Measurements from ENCODE around the gene BCL3.

Gene BCL3

DNA sequence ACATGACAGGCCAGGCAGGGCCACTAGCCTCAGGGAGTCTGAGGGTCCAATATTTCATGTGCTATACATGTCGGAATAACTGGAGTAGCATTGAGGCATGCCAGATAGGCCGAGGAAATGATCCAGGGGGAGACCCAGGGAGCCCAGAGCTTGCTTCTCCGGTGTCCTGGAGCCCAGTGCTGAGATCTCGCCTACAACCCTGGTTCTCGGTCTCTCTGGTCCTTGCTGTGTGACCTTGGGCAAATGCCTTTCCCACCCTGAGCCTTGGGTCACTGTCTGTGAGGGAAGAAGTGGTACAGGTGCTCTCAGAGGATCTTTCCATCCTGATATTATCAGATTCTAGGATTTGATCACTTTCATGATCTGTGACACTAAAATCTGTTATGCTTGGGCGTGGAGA lies 40.5 kb downstream of the BCL3 start:
- DNase-seq (ENCODE audit: low read depth in 2 of 2) = no peak

DNA sequence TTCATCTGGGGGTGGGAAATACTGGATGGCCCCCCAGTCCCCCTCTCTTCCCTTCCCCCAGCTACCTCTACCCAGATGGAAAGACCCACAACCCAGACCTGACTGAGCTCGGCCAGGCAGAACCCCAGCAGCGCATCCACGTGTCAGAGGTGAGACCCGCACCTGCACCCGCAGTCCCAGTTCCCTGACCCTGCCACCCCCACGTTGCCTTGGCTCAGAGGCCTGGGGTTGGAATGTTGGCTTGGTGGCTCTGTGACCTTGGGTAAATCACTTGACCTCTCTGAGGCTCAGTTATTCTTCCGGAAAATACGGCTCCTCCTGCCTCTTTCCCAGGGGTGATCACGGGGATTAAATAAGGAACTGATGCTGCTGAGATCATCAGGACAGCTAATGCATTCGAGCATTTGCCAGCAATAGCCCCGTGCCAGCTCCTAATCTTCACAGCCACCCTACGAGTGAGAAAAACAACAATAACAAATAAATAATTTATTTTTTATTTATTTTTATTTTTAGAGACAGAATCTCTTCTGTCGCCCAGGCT lies 41.5 kb downstream of the BCL3 start:
- no peak for DNase-seq (ENCODE audit: low read depth in 2 of 2)

DNA sequence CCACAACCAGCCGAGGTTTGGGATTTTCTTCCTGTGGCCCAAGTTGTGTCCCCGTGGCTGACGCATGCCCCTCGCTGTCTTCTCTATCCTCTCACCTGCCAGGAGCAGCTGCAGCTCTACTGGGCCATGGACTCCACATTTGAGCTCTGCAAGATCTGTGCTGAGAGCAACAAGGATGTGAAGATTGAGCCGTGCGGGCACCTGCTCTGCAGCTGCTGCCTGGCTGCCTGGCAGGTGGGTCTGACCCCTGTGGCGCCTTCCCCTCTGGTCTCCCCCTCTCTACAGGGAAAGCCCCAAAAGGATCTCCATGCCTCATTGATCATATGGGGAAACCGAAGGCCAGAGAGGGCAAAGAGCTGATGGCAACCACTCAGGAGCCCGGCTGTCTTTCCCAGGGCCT lies 43.8 kb downstream of the BCL3 start:
- no peak for DNase-seq (ENCODE audit: low read depth in 2 of 2)

DNA sequence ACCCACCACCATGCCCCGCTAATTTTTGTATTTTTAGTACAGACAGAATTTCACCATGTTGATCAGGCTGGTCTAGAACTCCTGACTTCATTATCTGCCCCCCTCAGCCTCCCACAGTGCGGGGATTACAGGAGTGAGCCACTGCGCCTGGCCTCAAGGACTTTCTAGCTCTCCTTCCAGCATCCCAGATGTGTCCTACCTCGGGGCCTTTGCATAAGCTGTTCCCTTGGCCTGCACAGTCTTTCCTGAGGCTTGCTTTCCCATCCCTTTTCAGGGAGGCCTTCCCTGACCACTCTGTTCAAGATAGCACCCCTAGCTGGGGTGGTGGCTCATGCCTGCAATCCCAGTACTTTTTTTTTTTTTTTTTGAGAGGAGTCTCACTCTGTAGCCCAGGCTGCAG lies 46.1 kb downstream of the BCL3 start:
- DNase-seq (ENCODE audit: low read depth in 2 of 2) = no peak

DNA sequence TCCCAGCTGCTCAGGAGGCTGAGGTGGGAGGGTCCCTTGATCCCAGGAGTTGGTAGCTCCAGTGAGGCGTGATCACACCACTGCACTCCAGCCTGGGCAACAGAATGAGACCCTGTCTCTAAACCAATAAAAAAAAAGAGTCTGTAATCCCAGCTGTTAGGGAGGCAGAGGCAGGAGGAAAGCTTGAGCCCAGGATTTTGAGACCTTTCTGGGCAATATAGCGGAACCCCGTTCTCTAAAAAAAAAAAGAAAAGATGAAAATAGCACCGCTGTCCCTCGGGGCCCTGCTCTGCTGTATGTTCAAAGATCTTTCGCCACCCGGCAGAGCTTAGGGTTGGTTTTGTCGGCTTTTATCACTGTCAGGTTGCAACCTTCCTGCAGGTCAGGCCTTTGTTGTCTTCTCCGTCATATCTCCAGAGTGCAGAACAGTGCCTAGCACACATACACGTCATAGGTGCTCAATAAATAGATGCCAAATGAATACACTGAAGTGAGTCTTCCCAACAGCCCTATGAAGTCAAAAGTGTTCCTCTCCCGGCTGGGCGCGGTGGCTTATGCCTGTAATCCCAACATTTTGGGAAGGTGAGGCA lies 47.0 kb downstream of the BCL3 start:
- no peak for DNase-seq (ENCODE audit: low read depth in 2 of 2)

DNA sequence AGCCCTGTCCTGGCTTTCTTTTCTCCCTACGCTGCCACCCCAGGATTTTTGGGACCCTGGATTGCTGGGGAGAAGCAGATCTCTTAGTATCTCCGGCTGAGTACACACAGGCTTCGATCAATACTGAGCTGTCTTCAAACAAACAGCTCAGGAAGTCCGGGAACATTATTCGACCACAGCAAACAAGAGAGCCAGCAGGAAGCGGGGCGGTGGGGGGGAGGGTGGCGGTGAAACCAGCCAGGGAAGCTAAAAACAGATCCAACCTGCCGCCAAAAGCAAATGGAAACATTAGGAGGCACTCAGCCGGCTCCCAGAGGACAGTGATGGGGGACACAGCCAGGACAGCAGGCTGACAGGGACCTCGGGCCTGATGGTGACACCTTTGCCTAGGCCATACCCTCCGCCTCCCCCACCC lies 48.2 kb downstream of the BCL3 start:
- no peak for DNase-seq (ENCODE audit: low read depth in 2 of 2)

DNA sequence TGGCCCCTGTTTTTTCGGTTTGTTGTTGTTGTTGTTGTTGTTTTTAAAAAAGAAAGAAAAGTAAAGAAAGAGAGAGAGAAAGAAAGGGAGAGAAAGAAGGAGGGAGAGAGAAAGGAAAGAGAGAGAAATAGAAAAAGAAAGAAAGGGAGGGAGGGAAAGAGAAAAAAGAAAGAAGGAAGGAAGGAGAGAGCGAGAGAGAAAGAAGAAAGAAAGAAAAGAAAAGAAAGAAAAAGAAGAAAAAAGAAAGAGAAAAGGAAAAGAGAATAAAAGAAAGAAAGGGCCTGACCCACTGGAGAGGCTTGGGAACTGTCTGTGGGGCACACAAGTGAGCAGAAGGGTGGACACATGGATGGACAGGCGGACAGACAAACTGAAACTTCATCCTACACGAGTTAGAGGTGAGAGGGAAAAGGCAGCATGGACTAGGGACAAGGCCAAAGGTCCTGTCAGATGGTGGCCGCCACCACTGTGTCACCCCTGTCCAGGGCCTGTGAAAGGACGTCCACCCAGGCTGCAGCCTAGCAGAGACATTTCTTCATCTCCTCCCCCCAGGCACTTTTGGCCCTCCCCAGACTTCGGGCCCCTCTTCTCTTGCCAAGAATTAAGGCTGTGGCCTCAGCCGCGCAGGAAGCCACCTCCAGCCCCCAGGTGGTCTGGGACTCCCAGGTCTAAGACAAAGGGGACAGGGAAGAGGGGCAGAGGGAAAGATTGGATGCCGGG lies 51.3 kb downstream of the BCL3 start:
- no peak for DNase-seq (ENCODE audit: low read depth in 2 of 2)

DNA sequence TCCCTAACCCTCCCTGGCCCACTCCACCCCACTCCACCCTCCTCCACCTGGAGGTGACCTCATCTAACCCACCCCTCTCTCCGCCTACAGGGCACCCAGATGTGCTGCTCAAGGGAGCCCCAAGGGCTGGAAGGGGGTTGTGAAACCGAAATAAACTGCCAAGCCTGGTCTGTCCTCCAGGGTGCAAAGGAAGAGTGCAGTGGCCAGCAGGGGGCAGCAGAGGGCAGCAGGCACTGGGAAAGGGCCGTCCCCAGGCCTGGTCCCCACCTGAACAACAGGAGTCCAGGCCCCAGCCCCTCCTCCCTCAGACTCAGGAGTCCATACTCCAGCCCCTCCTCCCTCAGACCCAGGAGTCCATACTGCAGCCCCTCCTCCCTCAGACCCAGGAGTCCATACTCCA lies 52.0 kb downstream of the BCL3 start:
- peak; percentile 56 to 57 for DNase-seq (ENCODE audit: low read depth in 2 of 2)

DNA sequence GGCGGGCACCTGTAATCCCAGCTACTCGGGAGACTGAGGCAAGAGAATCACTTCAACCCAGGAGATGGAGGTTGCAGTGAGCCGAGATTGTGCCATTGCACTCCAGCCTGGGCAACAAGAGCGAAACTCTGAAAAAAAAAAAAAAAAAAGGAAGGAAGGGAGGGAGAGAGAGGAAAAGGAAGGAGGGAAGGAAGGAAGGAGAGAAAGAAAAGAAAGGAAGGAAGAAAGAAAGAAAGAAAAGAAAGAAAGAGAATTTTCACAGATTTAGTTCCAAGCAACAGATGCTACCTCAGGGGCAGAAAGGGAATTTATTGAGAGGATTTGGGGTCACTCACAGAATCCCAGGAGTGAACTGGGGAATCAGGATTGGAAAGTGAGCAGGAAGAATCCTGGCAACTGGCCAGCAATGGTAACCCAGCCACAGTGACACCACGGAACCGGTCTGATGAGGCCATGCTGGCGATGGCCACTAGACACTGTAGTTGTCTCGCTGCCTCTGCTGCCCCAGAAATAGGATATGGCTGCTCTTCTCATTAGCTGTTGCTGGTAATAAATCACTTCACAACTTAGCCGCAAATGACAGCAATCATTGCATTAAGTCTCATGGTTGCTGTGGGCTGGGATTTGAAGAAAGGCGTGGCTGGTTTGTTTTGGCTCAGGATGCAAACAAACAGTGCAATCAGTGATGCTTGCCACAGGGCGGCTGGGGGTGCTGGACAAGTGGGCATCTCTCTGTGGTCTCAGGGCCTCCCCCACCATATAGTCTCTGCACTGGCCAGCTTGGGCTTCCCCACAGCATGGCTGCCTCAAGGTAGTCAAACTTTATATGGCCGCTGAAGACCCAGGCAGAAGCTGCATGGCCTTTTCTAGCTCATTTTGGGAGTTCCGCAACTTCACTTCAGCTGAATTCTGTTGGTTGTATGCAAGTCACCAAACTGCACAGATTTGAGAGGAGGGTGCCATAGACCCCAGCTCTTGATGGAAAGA lies 55.2 kb downstream of the BCL3 start:
- no peak for DNase-seq (ENCODE audit: low read depth in 2 of 2)

DNA sequence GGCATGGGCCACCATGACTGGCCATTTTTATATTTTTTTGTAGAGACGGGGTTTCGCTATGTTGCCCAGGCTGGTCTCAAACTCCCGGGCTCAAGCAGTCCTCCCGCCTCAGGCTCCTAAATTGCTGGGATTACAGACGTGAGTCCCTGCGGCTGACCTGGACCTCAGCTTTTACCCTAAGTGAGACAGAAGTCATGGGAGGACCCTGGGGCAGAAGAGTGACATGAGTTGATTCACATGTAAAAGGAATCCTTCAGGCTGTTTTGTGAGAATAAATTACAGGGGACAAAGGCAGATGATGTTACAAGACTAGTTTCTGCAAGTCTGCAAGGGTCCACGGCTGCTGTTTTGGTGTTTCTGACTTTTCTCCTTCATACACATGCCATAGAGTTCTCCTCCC lies 57.8 kb downstream of the BCL3 start:
- no peak for DNase-seq (ENCODE audit: low read depth in 2 of 2)

DNA sequence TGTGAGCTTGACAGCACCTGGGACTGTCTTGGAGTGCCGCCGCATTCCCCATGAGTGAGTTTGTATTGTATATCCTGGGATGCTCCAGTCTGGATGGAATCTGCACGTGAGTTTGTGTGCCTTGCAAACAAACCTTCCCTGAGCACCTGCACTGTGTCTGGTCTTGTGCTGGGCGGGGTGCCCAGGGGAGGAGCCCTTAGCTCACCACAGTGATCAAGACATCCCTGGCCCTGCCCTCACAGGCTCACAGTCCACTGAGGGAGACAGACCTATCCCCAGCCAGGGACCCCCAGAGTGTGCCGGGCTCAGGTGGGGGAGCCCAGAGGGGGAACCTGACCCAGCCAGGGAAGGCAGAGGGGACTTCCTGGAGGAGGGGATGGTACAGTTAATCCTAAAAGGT lies 58.7 kb downstream of the BCL3 start:
- DNase-seq (ENCODE audit: low read depth in 2 of 2) = no peak

DNA sequence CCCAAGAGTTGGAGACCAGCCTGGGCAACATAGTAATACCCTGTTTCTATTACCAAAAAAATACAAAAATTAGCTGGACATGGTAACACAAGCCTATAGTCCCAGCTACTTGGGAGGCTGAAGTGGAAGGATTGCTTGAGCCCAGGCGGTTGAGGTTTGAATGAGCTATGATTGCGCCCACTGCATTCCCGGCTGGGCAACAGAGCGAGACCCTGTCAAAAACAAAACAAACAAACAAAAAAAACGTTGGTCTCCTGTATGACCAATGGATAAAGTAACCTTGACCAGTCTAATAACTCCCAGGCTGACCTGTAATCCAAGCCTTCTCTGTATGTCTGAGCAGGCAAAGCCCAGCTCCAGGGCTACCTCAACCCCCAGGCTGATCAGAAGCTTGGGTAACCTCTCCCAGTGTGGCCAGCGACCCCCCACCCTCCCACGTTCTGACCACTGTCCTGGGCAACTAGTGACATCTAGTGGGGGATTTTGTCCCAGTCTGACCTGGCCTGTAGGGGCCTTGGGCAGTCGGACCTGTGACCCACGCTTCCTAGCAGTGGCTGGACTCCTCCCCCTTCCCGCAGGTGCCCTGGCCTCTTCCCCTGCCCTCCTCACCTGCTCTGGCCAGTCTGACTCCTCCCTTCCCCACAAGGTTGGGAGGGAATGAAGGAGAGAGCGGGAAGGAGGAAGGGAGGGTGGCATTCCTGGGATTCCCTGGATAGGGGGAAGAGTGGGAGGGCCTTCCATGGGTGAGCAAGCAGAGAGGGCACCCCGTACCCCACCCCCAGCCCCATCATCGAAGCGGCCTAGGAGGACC lies 59.3 kb downstream of the BCL3 start:
- DNase-seq (ENCODE audit: low read depth in 2 of 2) = no peak

DNA sequence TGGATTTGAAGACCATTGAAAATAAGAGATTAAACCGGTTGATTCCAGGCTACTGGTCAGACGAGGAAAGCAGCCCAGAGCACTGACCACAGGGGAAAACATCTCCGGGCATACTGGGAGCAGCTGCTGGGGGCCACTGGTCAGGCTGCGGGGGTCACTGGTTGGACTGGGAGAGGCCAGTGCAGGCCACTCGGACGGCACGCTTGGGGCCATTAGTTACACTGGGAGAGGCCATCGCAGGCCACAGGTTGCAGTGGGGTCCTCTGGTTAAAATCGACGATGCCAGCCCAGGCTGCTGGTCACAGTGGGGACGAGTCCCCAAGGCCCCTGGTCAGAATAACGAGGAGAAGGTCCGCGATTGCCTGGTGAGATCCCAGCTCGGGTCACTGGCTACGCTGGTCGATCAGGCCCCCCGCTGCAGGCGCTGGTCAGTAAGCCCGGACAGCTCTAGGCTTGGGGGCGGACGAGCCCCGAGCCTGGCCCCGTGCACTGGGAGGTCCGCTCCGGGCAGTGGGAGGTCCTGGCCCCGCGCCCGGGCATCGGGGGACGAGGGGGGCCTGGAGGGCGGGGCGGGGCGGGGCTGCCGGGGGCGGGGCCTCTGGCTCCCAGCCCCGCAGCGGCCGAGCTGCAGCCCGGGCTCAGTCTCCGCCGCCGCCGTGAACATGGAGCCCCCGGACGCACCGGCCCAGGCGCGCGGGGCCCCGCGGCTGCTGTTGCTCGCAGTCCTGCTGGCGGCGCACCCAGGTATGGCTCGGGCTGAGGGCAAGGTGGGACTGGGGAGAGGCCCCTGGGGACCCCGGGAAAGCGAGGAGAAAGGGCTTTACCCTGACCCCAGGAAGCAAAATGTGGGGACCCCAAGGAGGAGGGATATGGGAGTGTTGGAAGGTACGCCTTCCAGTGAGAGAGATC lies 60.2 kb downstream of the BCL3 start, which contains the start of gene BCAM:
Gene BCAM, plus strand, starts transcription at position 641 of the 909 bp plus-strand sequence. Its CDS starts 22 bp downstream, at position 663.
- DNase-seq (ENCODE audit: low read depth in 2 of 2) = no peak

All from activated CD8-positive, alpha-beta memory T cell treated with anti-CD3 and anti-CD28 coated beads for 4 hours (primary cell).